Choroid plexus epithelial cell (primary cell): Measurements from ENCODE around the gene B4GALT6.
"Not testable (repeated sequence)": the region's sequence is repeated elsewhere in the genome, so short reads cannot be mapped to it uniquely, and the experiment has no call there.

Experiments
- DNase-seq: peaks from one replicate; pipeline ENCODE4 v3.0.0-alpha.2; 2010; ENCODE audit warnings: low read depth
- H3K4me3 ChIP-seq: 2 replicates; pipeline ENCODE4 v1.5.1; 2011; ENCODE audit warnings: low read depth, mild to moderate bottlenecking, control low read depth, low read length, moderate library complexity
- CTCF ChIP-seq: conservative IDR thresholded peaks from 2 replicates; pipeline ENCODE4 v1.5.1; 2011; ENCODE audit warnings: low read depth, mild to moderate bottlenecking, control low read depth, inconsistent platforms, low read length, moderate library complexity

Gene B4GALT6

DNA sequence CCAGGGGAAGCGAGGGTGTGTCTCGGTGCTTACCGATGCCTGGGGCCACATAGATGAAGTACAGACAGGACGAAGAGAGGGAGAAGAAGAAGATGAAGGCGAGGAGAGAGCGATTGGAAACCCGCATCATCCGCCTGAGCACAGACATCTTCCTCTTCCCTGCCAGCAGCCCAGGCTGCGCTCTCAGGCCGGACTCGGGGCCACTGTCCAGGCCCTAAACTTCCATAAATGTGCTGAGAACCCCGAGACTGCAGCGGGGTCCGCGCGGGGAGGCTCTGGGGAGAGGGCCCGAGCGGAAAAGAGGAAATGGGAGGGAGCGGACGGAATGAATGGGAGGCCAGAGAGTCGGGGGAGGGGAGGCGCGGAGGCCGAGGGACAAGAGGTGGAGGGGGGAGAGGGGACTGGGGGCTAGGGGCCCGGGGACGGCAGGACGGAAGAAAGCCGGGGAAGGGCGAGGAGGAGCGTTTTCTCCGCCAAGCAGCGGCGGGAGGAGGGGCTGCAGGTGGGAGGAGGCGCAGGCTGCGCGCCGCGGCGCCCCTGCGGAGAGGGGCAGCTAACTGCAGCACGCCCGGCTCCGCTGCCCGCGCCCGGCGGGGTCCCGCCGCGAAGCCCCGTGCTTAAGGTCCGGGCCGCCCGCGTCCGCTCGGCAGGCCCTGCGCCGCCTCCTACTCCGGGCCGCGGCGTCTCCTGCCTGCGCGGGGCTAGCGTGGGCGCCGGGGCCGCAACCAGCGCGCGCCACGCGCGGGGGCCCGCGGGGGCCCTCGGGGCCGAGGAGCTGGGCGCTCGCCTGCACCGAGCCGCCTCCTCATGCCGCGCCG, at the start of gene B4GALT6:
Gene B4GALT6 (minus strand): TSS at position 303 of the 818 bp plus-strand sequence. CDS start 155 bp downstream, at position 148.
- TF ChIP-seq CTCF, result no peak
- DNase-seq, result peak; percentile 33
- H3K4me3 ChIP-seq, result peak within 1 kb of the TSS; percentile 67

DNA sequence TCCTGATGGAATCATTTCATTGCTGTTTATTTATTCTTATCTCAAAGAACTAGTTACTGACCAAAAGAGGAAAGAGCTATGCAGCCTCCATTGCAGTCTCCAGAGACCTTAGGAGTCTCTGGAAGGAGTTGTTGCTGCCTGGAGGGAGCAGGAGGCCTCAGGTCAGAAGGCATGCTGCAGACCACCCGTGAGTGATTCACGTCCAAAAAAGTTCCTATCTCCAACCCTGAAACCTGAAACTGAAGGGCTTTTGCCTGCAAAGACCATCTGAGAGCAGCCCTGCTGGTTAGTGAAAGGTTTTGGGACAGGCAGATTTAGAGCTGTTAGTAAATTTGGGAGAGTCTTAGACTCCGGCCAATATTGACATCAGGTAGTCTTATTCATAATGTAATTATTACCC, 47.2 kb upstream of the B4GALT6 start:
- no peak for TF ChIP-seq CTCF
- DNase-seq, result no peak

GRCh38 chr18:31729196-31729595, 44.8 kb upstream of the B4GALT6 start:
- H3K4me3 ChIP-seq, DNase-seq: not testable (repeated sequence)

More for the DNA sequence above, 47.2 kb upstream of the B4GALT6 start:
- H3K4me3 ChIP-seq, result no peak overlapping the region

DNA sequence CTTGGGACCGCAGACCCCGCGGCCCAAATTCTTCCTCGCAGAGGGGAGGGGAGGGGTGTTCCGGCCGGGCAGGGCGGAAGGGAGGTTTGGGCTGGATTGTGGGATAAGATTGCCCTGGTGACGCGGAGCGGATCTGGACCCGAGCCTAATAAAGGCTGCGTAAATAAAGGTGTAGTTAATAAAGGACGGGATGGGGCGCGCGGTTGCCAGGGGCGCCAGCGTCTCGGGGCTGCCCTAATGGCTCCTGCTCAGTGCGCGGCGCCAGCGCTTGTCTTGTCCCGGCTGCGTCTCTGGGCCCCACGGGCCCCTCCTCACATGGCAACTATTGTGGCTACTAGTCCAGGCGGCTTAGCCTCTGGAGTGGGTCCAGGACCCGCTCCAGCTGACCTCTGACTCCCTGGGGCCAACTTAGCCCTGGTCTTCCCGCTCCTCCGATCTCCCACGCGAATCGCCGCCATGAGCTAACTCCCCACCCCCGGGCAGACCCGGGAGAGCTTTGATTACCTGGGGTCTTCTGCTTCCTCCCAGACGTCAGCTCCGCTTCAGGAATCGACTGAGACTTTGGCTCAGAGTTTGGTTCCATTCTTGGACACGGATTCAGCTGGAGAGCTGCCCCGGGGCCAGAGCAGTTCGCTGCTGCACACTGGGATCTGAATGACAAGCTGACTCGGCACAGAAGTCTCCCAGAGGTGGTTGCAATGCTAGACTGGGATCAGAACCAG, 39.8 kb upstream of the B4GALT6 start:
- DNase-seq, result peak; percentile 12
- peak overlapping the region; percentile 57 for H3K4me3 ChIP-seq
- no peak for TF ChIP-seq CTCF

DNA sequence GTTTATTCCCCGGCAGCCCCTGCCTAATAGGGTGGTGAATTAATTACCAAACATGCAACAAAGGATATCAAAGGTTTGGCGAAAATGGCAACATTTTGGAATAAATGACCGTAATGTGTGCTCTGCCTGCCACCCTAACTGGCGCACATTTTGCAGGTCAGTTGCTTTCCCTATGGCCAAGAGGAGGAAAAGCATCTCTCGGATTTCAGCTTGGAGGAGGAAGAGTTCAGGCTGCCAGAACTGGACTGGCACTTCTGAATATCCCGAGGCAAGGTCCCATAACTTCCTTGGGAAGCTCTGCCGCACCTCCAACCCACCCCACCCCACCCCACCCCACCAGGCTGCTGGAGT, 39.2 kb upstream of the B4GALT6 start:
- no peak overlapping the region for H3K4me3 ChIP-seq
- DNase-seq, result no peak
- TF ChIP-seq CTCF, result no peak

DNA sequence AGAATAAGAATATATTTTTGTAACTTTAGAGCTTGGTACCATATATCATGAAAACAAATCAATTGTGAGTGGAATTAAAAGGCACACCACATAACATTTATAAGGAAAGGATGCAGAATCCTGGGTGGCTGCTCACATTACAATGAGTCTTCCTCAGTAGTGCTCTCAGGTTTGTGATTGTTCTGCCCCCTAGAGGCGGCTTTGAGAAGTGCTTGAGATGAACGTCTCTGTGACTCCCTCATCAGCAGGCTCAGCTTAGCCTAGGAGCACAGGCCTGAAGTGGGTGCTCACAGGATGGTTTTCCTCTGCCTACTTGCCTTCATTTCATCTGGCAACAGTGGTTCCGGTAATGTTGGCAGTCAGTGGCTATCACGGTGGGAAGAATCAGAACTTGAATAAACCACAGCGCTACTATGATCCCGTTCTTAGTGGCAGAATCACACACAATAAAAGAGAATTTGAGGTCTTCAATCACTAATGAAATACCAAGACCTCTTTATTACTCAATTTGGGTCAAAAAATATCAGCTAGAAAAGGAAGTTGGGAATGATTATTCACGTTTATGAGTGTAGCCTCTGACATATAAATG, 38.1 kb upstream of the B4GALT6 start:
- peak; percentile 94 for TF ChIP-seq CTCF
- DNase-seq, result peak; percentile 88
- H3K4me3 ChIP-seq, result no peak overlapping the region

DNA sequence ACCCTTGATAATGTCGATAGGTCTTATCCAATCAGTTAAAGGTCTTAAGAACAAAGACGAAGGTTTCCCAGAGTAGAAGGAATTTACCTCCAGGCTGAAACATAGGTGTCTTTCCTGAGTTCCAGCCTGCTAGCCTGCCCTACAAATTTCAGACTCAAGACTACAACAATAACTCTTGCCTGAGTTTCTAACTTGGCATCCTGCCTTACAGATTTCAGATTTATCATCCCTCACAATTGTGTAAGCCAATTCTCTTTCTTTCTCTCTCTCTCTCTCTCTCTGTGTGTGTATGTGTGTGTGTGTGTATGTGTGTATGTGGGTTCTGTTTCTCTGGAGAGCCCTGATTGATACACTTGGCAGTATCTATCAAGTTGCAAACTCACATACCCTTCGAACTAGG, 37.2 kb upstream of the B4GALT6 start:
- no peak for DNase-seq
- H3K4me3 ChIP-seq, result no peak overlapping the region
- TF ChIP-seq CTCF, result no peak
